Vagina (tissue), 2 donors: ENCODE data around the gene BAZ2B.

Source experiments
- CTCF ChIP-seq, 3 experiments: fragments of 450-650 bp in 2 of 3; fragments of 200-600 bp in 1 of 3; sonication (generic) in 1 of 3; IDR thresholded peaks; one replicate each; pipeline ENCODE4 v1.5.1; 2017 to 2019; ENCODE audit warnings: antibody characterized with exemption in 3 of 3, mild to moderate bottlenecking in 2 of 3, moderate library complexity in 2 of 3
- POLR2A ChIP-seq, 2 donors: fragments of 450-650 bp; IDR thresholded peaks; one replicate each; pipeline ENCODE4 v1.6.1; 2017; ENCODE audit warnings: antibody characterized with exemption in 2 of 2, mild to moderate bottlenecking in 2 of 2, moderate library complexity in 2 of 2

DNA sequence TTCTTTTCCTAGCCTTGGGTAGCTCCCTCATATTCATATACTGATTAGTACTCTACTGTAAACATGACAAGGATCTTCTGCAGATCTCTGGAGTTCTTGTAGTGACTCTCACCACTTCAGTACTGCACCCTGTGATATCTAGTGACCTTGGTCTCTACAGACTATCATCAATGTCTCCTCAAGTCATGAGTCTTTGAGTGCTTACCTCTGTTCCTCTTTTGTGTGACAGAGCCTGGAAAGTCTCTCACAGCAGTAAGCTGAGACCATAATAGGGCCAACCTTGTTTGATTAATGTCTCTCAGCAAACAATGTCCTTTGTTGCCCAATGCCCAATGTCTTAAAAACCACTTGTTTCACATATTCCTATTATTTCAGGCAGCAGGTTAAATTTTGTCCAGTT is 34.2 kb upstream of the BAZ2B start:
- TF ChIP-seq CTCF (IDR thresholded peaks at IDR 0.05) (no peak), POLR2A (IDR thresholded peaks at IDR 0.05) (no peak)
